Right atrium auricular region (tissue), 2 donors: ENCODE measurements around the gene GATA2. TPM values are rescaled to one million over a fixed set of nuclear protein-coding genes. Genes with fewer than 3 reads are reported as not detected.

Source experiments
- DNase-seq: peaks from one replicate; pipeline ENCODE4 v3.0.0-alpha.2; 2019; ENCODE audit warnings: low spot score
- H3K27ac ChIP-seq, 2 donors: fragments of 200-600 bp; sonication (generic); 1 replicate in 1 of 2; 2 replicates in 1 of 2; pipeline ENCODE4 v1.5.1; 2016 to 2019
- H3K27me3 ChIP-seq, 2 donors: fragments of 200-600 bp; sonication (generic); one replicate each; pipeline versions ENCODE4 v1.5.1 to v1.6.0; 2017 to 2019
- H3K36me3 ChIP-seq: fragments of 200-600 bp; sonication (generic); one replicate; pipeline ENCODE4 v1.5.1; 2016
- H3K4me1 ChIP-seq, 2 donors: fragments of 200-600 bp; sonication (generic); one replicate each; pipeline versions ENCODE4 v1.5.1 to v1.6.0; 2017 to 2019
- H3K4me3 ChIP-seq, 2 donors: fragments of 200-600 bp; sonication (generic); 1 replicate in 1 of 2; 2 replicates in 1 of 2; pipeline ENCODE4 v1.5.1; 2017 to 2019; ENCODE audit warnings: mild to moderate bottlenecking in 1 of 2, moderate library complexity in 1 of 2
- H3K9me3 ChIP-seq, 2 donors: fragments of 200-600 bp; sonication (generic); one replicate each; pipeline ENCODE4 v1.5.1; 2019
- CTCF ChIP-seq, 2 donors: fragments of 200-600 bp; sonication (generic); IDR thresholded peaks; one replicate each; pipeline ENCODE4 v1.5.1; 2019; ENCODE audit warnings: antibody characterized with exemption in 2 of 2
- total RNA-seq, 2 donors: library from RNA; depleted of rRNA; stranded (reverse); fragments of >200 nt; gene quantifications; one replicate each; pipeline ENCODE4 v1.1.0, GENCODE V29; 2016

GATA2 gene
- total RNA-seq, 2 donors from 2014 or later: 17.7 to 26.1 TPM

GRCh38 chr3:128469556-128469955 is 23.4 kb downstream of the GATA2 start:
- TF ChIP-seq CTCF (IDR thresholded peaks at IDR 0.05): no peak
- H3K4me3 ChIP-seq: no peak overlapping the region
- H3K27ac ChIP-seq: no peak overlapping the region
- H3K4me1 ChIP-seq: no peaks in the 10 kb centered on the region
- no peaks in the 10 kb centered on the region for H3K9me3 ChIP-seq
- no peaks in the 10 kb centered on the region for H3K36me3 ChIP-seq
- no peak for DNase-seq
- H3K27me3 ChIP-seq: no peaks in the 10 kb centered on the region

- no peaks in the 10 kb centered on the region for H3K36me3 ChIP-seq
- H3K4me3 ChIP-seq: no peak overlapping the region
- H3K27ac ChIP-seq: no peak overlapping the region
- H3K27me3 ChIP-seq: no peaks in the 10 kb centered on the region
- H3K4me1 ChIP-seq: no peaks in the 10 kb centered on the region
- no peak for TF ChIP-seq CTCF (IDR thresholded peaks at IDR 0.05)
- no peak for DNase-seq
- no peaks in the 10 kb centered on the region for H3K9me3 ChIP-seq
These were observed 24.0 kb downstream of the GATA2 start for GRCh38 chr3:128468791-128469527.

GRCh38 chr3:128468285-128468790 is 24.7 kb downstream of the GATA2 start:
- TF ChIP-seq CTCF (IDR thresholded peaks at IDR 0.05): no peak
- Histone ChIP-seq H3K9me3 (no peaks in the 10 kb centered on the region), H3K27me3 (no peaks in the 10 kb centered on the region)

GRCh38 chr3:128466840-128467541 is 26.0 kb downstream of the GATA2 start, which contains the start of gene DNAJB8:
TSS of gene DNAJB8 (minus strand) at chr3:128466890. CDS start at chr3:128463245, 3,645 bp downstream.
- no peaks in the 10 kb centered on the region for H3K36me3 ChIP-seq
- H3K9me3 ChIP-seq: no peaks in the 10 kb centered on the region
- H3K4me3 ChIP-seq: no peak within 1 kb of the TSS
- no peaks in the 10 kb centered on the region for H3K4me1 ChIP-seq
- DNase-seq: no peak
- no peak for TF ChIP-seq CTCF (IDR thresholded peaks at IDR 0.05)
- H3K27me3 ChIP-seq: no peaks in the 10 kb centered on the region
- H3K27ac ChIP-seq: no peak within 1 kb of the TSS

More at GRCh38 chr3:128468285-128468790, 24.7 kb downstream of the GATA2 start:
- DNase-seq: no peak
- H3K4me3 ChIP-seq: no peak overlapping the region
- H3K4me1 ChIP-seq: no peaks in the 10 kb centered on the region
- no peak overlapping the region for H3K27ac ChIP-seq
- no peaks in the 10 kb centered on the region for H3K36me3 ChIP-seq

- Histone ChIP-seq H3K4me1 (no peaks in the 10 kb centered on the region), H3K36me3 (no peaks in the 10 kb centered on the region), H3K27me3 (no peaks in the 10 kb centered on the region), H3K9me3 (no peaks in the 10 kb centered on the region), H3K27ac (no peak overlapping the region), H3K4me3 (no peak overlapping the region)
- DNase-seq: no peak
- no peak for TF ChIP-seq CTCF (IDR thresholded peaks at IDR 0.05)
These were observed 28.3 kb downstream of the GATA2 start for GRCh38 chr3:128464702-128465101.
